Measurements from ENCODE around the gene PLEKHJ1.

The PLEKHJ1 gene

GRCh38 chr19:2210206-2210605 is 25.9 kb downstream of the PLEKHJ1 start:
- DNase-seq (ENCODE audit: low read depth) = no peak
- TF ChIP-seq CTCF (IDR thresholded peaks at IDR 0.05; ENCODE audit: control insufficient read depth, extremely low read depth, insufficient read depth) = no peak
- H3K4me3 ChIP-seq (ENCODE audit: low read depth, low read length) = no peak overlapping the region

GRCh38 chr19:2209408-2209807 is 26.7 kb downstream of the PLEKHJ1 start:
- no peak for TF ChIP-seq CTCF (IDR thresholded peaks at IDR 0.05; ENCODE audit: control insufficient read depth, extremely low read depth, insufficient read depth)
- no peak overlapping the region for H3K4me3 ChIP-seq (ENCODE audit: low read depth, low read length)
- no peak for DNase-seq (ENCODE audit: low read depth)

DNA sequence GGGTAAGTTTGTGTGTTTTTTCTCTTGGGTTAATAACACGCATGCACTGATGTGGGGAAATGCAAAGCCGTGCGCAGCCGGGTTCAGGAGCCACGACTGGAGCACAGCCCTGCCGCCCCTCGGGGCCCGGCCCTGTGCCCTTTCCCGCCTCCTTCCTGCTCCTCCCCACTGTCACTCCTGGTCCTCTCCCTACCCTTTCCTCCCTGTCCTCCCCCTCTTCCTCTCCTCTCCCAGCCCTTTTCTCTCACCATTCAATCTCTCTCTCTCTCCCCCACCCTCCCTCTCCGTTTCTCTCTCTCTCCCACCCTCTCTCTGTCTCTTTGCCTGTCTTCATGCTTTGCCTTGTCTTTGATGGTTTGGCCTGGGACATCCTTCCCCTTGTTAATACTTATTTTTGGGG is 27.2 kb downstream of the PLEKHJ1 start:
- no peak overlapping the region for H3K4me3 ChIP-seq (ENCODE audit: low read depth, low read length)
- no peak for DNase-seq (ENCODE audit: low read depth)
- no peak for TF ChIP-seq CTCF (IDR thresholded peaks at IDR 0.05; ENCODE audit: control insufficient read depth, extremely low read depth, insufficient read depth)

DNA sequence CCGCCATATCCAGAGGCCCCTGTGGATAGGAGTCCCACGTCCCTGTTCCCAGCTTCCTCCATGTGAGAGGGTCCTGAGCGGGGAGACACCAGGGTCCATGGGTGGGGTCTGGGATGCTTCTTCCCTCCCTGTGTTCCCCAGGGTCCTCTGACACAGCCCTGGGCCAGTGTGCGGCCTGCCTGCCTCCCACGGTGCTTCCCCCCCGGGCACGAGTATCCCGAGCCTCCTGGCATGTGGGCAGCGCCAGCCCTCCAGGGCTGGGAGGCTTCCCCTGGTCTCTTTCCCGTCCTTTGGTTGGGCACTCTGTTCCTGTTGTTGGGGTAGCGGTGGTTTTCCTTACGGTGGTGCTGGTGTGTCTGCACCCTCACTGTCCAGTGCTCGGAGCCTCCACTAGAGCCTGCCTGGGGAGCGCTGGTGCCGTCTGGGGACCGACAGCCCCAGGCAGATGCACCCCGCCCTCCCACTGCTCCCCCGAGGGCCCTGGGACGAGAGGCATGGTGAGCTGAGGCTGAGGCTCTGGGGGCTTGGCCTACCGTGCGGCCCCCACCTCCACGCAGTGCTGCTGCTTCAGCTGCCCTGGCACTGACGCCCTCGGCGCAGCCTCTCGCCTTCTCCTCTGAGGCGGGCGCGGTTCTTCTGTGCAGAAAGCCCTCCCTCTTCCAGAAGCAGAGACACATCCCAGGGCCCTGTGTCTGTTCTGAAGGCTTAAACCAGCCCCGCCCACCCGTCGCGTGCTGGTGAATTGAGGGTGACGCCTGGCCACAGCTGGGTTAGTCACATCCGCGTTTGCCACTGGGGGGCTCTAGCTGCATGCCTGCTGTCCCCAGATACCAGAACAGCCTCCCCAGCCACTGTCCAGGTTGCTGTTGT is 27.9 kb downstream of the PLEKHJ1 start:
- TF ChIP-seq CTCF (IDR thresholded peaks at IDR 0.05; ENCODE audit: control insufficient read depth, extremely low read depth, insufficient read depth) = no peak
- no peak for DNase-seq (ENCODE audit: low read depth)
- H3K4me3 ChIP-seq (ENCODE audit: low read depth, low read length) = no peak overlapping the region

DNA sequence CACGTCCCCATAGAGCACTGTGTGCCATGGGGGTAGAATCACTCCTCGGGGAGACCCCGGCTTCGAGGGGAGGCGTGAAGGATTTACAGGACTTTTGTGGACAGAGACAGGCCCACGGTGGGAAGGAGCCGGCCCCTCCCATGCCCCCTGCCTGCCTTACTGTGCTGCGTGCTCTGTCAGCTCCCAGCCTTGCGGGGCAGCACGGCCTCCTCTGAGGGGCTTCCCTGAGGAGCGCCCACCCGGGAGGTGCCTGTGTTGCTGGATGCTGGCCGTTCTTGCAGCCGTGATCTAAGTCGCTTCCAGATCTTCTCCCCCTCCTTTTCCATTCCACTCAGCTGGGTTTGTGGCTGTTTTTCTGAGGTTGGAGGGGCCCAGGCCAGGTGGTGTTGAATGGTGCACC is 29.1 kb downstream of the PLEKHJ1 start:
- no peak overlapping the region for H3K4me3 ChIP-seq (ENCODE audit: low read depth, low read length)
- DNase-seq (ENCODE audit: low read depth) = no peak
- no peak for TF ChIP-seq CTCF (IDR thresholded peaks at IDR 0.05; ENCODE audit: control insufficient read depth, extremely low read depth, insufficient read depth)

DNA sequence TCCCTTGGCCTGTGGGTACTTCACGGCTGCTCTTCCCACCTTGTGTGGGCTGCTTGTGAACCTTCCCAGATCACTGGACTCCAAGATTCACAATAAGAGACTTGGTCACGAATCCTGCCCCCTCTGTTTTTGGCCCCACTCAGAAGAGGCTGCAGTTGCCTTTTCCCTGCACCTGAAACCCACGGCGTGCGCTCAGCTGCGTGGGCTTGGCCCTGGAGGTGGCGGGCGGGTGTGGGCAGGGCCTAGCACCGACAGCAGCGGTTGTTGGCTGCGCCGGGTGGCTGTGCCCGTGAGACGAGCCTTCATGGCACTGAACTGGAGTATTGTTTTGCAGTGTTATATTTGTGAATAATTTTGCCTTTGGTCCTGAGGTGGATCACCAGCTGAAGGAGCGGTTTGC is 33.8 kb downstream of the PLEKHJ1 start:
- no peak for TF ChIP-seq CTCF (IDR thresholded peaks at IDR 0.05; ENCODE audit: control insufficient read depth, extremely low read depth, insufficient read depth)
- DNase-seq (ENCODE audit: low read depth) = no peak
- no peak overlapping the region for H3K4me3 ChIP-seq (ENCODE audit: low read depth, low read length)

All from LNCaP clone FGC (cell line).